DOHH2 (cell line): ENCODE measurements around the gene ZNF521.

Experiments
- H3F3A ChIP-seq: fragments of 200-600 bp; sonication (generic), shearing (Covaris generic); 2 replicates; pipeline ENCODE4 v1.6.0; 2016; ENCODE audit warnings: antibody characterized with exemption, mild to moderate bottlenecking; ENCODE audit not compliant: control insufficient read depth, insufficient read depth
- H3K27ac ChIP-seq: fragments of 200-600 bp; sonication (generic); 2 replicates; pipeline ENCODE4 v1.5.1; 2014; ENCODE audit warnings: low read depth, mild to moderate bottlenecking, low read length, moderate library complexity
- H3K27me3 ChIP-seq: fragments of 200-600 bp; sonication (generic); 2 replicates; pipeline ENCODE4 v1.6.1; 2014; ENCODE audit warnings: mild to moderate bottlenecking, low read length, mixed read lengths; ENCODE audit not compliant: control insufficient read depth
- H3K36me3 ChIP-seq: fragments of 200-600 bp; sonication (generic); 2 replicates; pipeline ENCODE4 v1.6.1; 2014; ENCODE audit warnings: mild to moderate bottlenecking, low read length, moderate library complexity, mixed read lengths; ENCODE audit not compliant: control insufficient read depth
- H3K4me1 ChIP-seq: fragments of 200-600 bp; sonication (generic); 2 replicates; pipeline ENCODE4 v1.6.1; 2014; ENCODE audit warnings: mild to moderate bottlenecking, low read length, mixed read lengths; ENCODE audit not compliant: control insufficient read depth
- H3K4me2 ChIP-seq: fragments of 200-600 bp; sonication (generic); 2 replicates; pipeline ENCODE4 v1.6.0; 2014; ENCODE audit warnings: mild to moderate bottlenecking, low read length, moderate library complexity
- H3K4me3 ChIP-seq: fragments of 200-600 bp; sonication (generic); 2 replicates; pipeline ENCODE4 v1.5.1; 2014; ENCODE audit warnings: mild to moderate bottlenecking, low read length, mixed read lengths
- H3K79me2 ChIP-seq: fragments of 200-600 bp; sonication (generic); 2 replicates; pipeline ENCODE4 v1.6.1; 2014; ENCODE audit warnings: mild to moderate bottlenecking, low read length, mixed read lengths; ENCODE audit not compliant: control insufficient read depth
- H3K9me2 ChIP-seq: fragments of 200-600 bp; sonication (generic); replicated peaks from 2 replicates; pipeline ENCODE4 v1.6.1; 2014; ENCODE audit warnings: mild to moderate bottlenecking, low read length, mixed read lengths; ENCODE audit not compliant: control insufficient read depth
- H3K9me3 ChIP-seq: fragments of 200-600 bp; sonication (generic); 2 replicates; pipeline ENCODE4 v1.6.1; 2014; ENCODE audit warnings: antibody characterized with exemption, low read length, mixed read lengths; ENCODE audit not compliant: control insufficient read depth, insufficient read depth
- H4K20me1 ChIP-seq: fragments of 200-600 bp; sonication (generic); 2 replicates; pipeline ENCODE4 v1.6.0; 2014; ENCODE audit warnings: low read depth, mild to moderate bottlenecking, antibody characterized with exemption, low read length, moderate library complexity; ENCODE audit not compliant: control insufficient read depth, insufficient read depth
- EZH2phosphoT487 ChIP-seq: fragments of 200-600 bp; sonication (generic); IDR thresholded peaks from 2 replicates; pipeline ENCODE4 v1.6.1; 2017; ENCODE audit warnings: borderline replicate concordance, mild to moderate bottlenecking, antibody characterized with exemption, low read length, moderate library complexity, mixed read lengths
- TF ChIP-seq, protein P1 (sequence below): fragments of 200-600 bp; sonication (generic); IDR thresholded peaks from one replicate; pipeline ENCODE4 v1.5.1; 2014; ENCODE audit warnings: antibody characterized with exemption, mild to moderate bottlenecking, low read depth, low read length; ENCODE audit not compliant: poor library complexity, severe bottlenecking

Gene ZNF521

DNA sequence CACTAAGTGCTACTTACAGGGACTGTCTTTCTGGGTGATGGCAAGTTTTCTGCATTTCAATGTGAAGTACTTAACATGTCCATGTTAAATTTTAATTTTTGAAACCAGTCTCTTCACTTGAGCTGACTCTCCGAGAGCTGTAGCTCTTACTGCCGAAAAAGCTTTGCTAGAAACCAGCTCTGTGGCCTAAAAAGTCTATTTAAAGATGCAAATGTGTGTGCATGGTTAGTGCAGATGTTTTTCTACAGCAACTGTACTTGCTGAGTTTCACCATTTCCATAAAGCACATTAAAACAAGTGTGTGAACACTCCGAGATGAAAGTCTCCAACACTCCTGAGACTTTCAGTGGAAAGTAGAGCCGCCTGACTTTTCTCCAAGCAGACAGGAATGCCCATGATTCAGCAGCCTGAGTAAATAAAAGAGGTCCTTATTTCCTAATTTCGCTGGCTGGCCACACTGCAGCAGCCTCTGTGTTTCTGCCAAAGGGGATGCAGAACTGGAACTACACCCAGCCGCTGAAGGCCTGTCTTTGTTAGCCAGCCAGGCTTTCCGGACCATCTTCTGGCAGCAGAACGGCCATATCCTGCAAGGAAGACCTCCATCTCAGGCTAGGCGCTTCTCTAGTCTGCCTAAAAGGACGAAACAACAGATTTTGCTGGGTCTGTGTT, 121.2 kb downstream of the ZNF521 start:
- H4K20me1 ChIP-seq: no peaks in the 10 kb centered on the region
- no peaks in the 10 kb centered on the region for H3K4me1 ChIP-seq
- peaks cover 7% of the 10 kb centered on the region for H3K27me3 ChIP-seq
- H3K4me3 ChIP-seq: no peak overlapping the region
- H3K79me2 ChIP-seq: no peaks in the 10 kb centered on the region
- no peaks in the 10 kb centered on the region for H3F3A ChIP-seq
- no peak for TF ChIP-seq EZH2phosphoT487
- TF ChIP-seq, protein P1, sequence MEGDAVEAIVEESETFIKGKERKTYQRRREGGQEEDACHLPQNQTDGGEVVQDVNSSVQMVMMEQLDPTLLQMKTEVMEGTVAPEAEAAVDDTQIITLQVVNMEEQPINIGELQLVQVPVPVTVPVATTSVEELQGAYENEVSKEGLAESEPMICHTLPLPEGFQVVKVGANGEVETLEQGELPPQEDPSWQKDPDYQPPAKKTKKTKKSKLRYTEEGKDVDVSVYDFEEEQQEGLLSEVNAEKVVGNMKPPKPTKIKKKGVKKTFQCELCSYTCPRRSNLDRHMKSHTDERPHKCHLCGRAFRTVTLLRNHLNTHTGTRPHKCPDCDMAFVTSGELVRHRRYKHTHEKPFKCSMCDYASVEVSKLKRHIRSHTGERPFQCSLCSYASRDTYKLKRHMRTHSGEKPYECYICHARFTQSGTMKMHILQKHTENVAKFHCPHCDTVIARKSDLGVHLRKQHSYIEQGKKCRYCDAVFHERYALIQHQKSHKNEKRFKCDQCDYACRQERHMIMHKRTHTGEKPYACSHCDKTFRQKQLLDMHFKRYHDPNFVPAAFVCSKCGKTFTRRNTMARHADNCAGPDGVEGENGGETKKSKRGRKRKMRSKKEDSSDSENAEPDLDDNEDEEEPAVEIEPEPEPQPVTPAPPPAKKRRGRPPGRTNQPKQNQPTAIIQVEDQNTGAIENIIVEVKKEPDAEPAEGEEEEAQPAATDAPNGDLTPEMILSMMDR: no peak
- no peaks in the 10 kb centered on the region for H3K9me3 ChIP-seq
- no peaks in the 10 kb centered on the region for H3K36me3 ChIP-seq
- no peak overlapping the region for H3K4me2 ChIP-seq
- no peaks in the 10 kb centered on the region for H3K9me2 ChIP-seq
- H3K27ac ChIP-seq: no peak overlapping the region

GRCh38 chr18:25229920-25230319, 122.0 kb downstream of the ZNF521 start:
- Histone ChIP-seq H3F3A (no peaks in the 10 kb centered on the region), H3K4me3 (no peak overlapping the region), H4K20me1 (no peaks in the 10 kb centered on the region), H3K9me3 (no peaks in the 10 kb centered on the region), H3K79me2 (no peaks in the 10 kb centered on the region), H3K4me1 (no peaks in the 10 kb centered on the region), H3K27me3 (peaks cover 7% of the 10 kb centered on the region), H3K9me2 (no peaks in the 10 kb centered on the region), H3K4me2 (no peak overlapping the region), H3K27ac (no peak overlapping the region), H3K36me3 (no peaks in the 10 kb centered on the region)
- TF ChIP-seq, protein P1: no peak
- no peak for TF ChIP-seq EZH2phosphoT487

GRCh38 chr18:25229081-25229480, 122.9 kb downstream of the ZNF521 start:
- H3K79me2 ChIP-seq: no peaks in the 10 kb centered on the region
- no peak overlapping the region for H3K27ac ChIP-seq
- H3K36me3 ChIP-seq: no peaks in the 10 kb centered on the region
- no peak for TF ChIP-seq EZH2phosphoT487
- TF ChIP-seq, protein P1: no peak
- H3K4me2 ChIP-seq: no peak overlapping the region
- H3K27me3 ChIP-seq: peaks cover 7% of the 10 kb centered on the region
- no peaks in the 10 kb centered on the region for H3K4me1 ChIP-seq
- no peaks in the 10 kb centered on the region for H4K20me1 ChIP-seq
- H3K9me3 ChIP-seq: no peaks in the 10 kb centered on the region
- no peaks in the 10 kb centered on the region for H3F3A ChIP-seq
- H3K9me2 ChIP-seq: no peaks in the 10 kb centered on the region
- no peak overlapping the region for H3K4me3 ChIP-seq
